Stimulated activated CD4-positive, alpha-beta T cell treated with anti-CD3 and anti-CD28 coated beads, Interleukin-12 subunit alpha, Interleukin-12 subunit beta, amount 100 ng/mL, for 24 hours (primary cell): ENCODE data around the gene UBASH3B.
"Not testable (repeated sequence)": the region's sequence is repeated elsewhere in the genome, so short reads cannot be mapped to it uniquely, and the experiment has no call there.

Source experiments
- DNase-seq, 2 experiments: peaks; one replicate each; pipeline ENCODE4 v3.0.0-alpha.2; 2020; ENCODE audit warnings: low read depth in 2 of 2

The UBASH3B gene, protein sequence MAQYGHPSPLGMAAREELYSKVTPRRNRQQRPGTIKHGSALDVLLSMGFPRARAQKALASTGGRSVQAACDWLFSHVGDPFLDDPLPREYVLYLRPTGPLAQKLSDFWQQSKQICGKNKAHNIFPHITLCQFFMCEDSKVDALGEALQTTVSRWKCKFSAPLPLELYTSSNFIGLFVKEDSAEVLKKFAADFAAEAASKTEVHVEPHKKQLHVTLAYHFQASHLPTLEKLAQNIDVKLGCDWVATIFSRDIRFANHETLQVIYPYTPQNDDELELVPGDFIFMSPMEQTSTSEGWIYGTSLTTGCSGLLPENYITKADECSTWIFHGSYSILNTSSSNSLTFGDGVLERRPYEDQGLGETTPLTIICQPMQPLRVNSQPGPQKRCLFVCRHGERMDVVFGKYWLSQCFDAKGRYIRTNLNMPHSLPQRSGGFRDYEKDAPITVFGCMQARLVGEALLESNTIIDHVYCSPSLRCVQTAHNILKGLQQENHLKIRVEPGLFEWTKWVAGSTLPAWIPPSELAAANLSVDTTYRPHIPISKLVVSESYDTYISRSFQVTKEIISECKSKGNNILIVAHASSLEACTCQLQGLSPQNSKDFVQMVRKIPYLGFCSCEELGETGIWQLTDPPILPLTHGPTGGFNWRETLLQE

DNA sequence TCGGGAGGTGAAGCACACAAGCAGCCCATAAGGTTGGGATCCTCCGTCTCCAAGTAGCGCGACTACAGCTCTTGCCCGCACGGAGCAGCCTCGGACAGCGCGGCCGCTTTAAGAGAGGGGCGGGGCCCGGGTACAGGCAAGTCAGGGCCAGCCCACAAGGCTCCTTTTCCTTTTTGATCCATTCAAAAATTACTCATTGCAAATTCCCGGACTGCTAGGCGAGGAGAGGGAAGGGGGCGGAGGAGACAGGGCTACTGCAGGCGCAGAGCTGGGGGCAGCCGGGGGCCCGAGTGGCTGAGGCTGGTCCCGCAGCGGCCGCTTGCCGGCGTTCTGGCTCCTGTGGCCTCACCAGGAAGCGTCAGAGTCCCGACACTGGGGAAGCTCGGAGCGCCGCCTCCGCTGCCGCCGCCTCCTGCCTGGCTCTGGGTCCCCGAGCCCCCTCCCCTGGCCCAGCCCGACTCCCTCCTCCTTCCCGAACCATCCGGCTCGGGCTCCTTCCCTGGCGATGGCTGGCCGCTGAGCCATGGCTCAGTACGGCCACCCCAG, at the start of gene UBASH3B:
UBASH3B (plus strand) TSS at position 196 of the 546 bp plus-strand sequence; CDS start at position 524, 328 bp downstream.
- DNase-seq, result peak; percentile 31 to 58

DNA sequence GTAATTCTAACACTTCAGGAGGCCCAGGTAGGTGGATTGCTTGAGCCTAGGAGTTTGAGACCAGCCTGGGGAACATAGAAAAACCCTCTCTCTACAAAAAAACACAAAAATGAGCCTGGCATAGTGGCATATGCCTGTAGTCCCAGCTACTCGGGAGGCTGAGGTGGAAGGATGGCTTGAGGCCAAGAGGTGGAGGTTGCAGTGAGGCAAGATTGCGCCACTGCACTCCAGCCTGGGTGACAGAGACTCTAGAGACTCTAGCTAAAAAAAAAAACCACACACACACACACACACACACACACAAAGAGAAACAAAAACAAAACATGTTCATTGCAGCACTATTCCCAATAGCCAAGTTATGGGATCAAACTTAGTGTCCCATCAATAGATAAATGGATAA, 48.4 kb upstream of the UBASH3B start:
- not testable (repeated sequence) for DNase-seq

DNA sequence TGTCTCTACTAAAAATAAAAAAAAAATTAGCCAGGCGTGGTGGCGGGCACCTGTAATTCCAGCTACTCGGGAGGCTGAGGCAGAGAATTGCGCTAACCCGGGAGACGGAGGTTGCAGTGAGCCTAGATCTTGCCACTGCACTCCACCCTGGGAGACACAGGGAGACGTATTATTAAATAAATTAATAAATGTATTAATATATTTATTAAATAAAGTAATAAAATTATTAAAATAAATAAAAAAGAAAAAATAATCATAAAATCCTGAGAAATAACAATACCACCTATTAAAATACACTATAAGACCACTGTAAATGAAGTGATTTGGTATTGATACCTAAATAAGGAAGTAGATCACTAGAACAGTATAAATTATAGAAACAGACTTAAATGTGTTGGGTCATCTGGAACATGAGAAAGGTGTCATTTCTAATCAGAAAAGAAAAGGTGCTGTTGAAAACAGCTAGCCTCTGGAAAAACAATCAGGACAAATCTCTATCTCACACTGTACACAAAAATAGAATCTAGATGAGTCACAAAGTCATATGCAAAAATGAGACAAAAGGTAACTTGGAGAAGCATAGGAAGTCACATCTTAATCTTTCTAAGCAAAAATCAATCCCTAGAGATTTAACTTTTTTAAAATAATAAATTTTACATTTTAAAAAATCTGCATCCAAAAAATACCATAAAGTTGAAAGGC, 43.2 kb upstream of the UBASH3B start:
- no peak for DNase-seq

DNA sequence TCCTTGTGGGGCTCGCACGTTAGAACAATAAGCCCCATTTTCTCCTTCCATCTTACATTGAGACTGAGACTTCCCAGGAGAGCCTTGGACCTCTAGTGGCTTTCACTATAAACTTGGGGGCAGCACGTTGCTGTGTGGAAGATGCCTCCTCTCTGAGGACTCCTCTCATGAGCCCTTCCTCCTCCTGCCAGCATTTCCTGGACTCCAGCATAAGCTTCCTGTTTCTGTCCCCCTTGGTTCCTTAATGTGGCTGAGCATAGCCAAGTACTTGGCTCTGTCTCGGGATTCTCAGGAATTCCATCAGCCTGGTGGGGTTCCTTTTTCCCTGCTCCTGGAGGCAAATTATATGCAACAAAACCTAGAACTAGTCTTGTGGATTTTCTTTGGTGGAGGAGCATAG, 38.8 kb upstream of the UBASH3B start:
- DNase-seq, result no peak

DNA sequence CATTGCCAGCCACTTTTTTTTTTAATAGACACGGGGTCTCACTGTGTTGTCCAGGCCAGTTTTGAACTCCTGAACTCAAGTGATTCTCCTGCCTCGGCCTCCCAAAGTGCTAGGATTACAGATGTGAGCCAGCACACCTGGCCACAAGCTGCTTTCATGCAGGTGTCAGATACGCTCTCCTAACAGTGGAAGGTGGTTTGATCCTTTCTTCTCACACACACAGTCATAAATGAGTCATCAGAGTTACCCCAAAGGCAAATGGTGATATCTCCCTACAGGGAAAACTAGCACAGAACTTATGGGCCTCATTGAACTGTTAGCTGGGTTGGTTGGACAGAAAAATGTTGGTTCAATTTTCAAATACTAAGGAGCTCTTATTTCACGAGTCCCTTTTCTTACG, 38.2 kb upstream of the UBASH3B start:
- DNase-seq, result no peak

DNA sequence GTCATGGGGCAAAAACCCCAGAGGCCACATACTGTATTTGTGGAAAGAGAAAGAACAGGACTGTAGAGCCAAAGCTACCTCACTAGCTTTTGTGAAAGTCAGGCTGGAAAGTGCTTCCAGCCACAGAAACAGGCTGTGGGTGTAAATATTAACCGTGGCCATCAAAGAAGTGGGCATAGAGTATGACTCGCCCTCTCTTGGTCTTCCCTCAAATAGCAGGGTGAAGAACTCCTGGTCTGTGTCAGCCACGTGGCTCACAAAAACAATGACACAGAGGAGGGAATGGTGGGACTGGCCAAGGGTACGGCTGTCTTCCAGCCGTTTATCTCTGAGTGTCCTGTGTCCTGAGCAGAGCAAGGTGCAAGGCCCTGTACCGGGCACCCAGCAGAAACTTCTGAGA, 37.6 kb upstream of the UBASH3B start:
- no peak for DNase-seq

DNA sequence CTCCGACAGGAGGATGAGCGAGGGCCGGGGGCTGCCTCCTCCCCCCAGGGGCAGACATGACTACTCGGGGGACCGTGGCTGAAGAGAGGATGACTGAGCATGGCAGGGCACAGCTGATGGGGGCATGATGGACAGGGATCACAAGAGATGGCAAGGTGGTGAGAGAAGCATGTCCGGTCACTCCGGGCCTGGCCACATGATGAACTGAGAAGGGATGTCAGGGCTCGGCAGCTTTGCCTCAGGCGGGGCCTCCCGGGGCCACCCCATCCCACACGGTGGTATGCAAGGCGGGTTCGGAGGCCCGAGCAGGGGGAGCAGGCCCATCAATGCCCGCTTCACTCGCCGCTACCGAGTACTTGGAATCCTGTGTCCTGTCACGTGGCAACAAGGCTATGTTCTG, 36.6 kb upstream of the UBASH3B start:
- DNase-seq, result no peak

DNA sequence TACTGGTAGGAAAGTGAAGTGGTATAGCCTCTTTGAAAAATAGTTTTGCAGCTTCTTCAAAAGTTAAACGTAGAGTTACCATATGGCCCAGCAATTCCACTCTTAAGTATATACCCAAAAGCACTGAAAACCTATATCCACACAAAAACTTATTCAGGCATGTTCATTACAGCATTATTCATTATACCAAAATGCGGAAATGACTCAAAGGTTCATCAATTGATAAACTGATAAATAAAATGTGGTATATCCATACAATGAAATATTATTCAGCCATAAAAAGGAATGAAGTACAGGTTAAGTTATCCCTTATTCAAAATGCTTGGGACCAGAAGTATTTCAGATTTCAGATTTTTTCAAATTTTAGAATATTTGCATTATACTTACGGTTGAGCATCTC, 35.8 kb upstream of the UBASH3B start:
- DNase-seq, result no peak

DNA sequence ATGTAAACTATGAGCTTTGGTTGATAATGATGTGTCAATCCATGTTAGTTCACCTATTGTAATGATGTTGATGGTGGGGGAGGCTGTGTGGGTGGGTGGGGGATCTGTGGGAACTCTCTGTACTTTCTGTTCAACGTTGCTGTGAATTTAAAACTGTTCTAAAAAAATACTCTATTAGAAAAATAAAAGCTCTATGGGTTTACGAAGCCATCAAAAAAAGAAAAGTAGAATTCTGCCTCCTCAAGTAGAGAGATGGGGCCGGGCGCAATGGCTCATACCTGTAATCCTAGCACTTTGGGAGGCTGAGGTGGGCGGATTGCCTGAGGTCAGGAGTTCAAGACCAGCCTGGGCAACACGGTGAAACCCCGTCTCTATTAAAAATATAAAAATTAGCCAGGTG, 30.0 kb upstream of the UBASH3B start:
- DNase-seq, result not testable (repeated sequence)

DNA sequence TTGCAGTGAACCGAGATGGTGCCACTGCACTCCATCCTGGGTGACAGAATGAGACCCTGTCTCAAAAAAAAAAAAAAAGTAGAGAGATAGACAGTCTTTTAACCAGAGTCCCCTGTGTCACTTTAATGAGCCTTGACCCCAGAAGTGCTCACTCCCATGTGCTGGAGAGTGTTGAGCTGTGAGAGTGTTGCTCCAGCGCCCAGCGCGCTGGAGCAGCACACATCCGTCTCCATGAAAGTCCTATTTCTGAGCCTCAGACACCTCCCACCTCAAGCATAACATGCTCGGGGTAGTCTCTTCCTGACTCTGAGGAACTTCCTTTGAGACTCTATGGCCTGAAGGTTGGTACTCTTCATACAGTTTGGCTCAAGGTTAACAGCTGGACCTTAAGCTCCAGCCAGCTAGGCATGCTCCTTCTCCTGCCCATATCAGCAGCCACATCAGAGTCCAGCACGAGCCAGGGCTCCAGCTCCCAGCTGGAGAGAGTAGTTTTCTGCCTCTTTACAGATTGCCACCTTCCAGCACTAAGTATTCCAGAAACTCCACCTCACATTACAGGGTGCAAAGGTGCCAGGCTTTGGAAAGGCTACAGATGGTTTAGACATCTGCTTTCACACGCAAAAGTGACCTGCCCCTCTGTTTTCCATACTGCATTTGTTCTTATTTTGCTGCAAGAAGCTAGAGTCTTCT, 29.4 kb upstream of the UBASH3B start:
- no peak for DNase-seq

DNA sequence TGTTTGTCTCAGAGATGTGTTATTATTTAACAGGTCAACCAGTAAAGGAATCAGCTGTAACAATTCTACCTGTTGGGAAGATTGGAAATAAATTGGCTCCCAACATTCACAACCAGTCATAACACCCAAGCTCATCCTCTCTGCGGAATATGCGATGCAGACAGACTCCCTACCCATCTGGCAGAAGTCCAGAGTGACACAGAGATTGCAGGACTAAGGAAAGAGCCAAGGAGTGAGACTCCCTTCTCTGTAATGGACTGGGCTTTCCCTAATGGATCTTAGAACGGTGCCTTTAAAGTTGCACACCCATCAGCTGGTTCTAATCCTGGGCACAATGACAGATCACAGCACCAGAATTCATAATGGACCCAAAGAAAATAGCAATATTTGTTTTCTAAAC, 27.8 kb upstream of the UBASH3B start:
- DNase-seq, result no peak

DNA sequence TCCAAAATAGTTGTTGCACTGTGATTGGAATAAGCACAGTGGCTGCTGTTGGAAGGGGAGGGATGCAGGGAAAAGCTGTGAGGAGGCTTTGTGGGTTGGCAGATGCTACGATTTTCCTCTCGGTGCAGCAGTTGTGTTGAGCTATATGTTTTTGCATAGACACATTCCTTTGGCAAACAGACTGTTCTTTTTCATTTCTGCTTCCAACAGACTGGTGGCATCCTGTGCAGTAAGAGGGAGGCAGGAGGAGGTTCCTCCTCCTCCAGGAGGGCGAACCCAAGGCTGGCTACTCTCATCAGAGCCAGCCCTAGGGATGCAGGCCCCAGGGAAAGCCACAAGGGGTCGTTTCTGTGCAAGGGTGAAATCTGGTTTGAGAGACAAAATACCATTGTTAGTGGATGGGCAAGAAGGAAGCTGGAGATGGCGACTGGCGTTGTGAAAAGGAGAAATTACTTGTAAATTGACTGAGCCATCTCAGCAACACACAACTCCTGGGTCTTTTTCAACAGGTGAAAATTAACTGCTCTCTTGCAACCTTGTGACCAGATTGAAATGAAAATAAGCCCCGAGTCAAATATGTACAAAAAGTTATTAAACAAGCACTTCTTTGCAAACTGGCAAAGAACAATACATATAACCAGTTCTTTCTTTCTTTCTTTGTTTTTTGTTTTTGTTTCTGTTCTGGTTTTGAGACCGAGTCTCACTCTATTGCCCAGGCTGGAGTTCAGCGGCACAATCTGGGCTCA, 26.5 kb upstream of the UBASH3B start:
- DNase-seq, result peak; percentile 54 to 63

DNA sequence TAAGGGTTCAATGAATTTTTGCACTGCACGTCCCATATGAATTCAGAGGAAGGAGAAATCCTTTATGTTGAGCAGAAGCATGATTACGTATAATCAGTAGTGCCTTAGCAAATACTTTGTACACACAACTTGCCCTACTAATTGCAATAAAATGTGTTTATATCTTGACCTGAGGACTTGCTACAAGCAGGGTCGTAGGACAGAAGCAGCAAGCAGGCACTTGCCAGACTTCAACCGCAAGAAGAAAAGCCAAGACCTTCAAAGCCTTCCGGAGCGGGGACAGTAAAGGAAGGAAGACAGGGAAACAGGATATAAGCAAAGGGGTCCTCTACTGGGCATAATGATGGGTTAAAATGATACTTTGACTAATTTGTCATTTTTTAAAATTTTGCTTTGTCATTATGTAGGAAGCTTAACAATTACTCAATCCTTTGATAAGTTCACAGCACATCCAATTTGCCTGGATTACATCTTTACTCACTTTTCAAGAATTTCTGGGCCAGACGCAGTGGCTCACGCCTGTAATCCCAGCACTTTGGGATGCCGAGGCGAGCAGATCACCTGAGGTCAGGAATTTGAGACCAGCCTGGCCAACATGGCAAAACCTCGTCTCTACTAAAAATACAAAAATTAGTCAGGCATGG, 23.2 kb upstream of the UBASH3B start:
- DNase-seq, result no peak

DNA sequence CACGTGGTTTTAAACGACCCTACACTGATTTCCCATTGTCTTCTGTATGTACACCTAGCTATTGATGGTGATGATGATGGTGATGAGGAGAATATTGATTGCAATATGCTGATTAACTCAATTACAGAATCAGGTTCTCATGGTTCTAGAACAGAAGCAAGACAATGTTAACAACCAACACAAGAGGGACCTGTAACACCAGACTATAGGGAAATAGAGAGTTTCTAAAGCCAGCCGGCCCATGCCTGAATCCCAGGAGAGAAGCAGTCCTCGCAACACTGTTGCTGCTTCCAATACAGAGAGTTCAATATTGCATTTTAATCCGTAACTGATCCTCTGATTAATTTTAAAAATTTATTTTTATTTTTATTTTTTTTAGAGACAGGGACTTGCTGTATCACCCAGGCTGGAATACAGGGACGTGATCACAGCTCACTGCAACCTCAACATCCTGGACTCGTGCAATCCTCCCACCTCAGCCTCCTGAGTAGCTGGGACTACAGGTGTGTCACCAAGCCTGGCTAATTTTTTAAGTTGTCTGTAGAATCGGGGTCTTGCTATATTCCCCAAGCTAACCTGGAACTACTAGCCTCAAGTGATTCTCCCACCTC, 22.2 kb upstream of the UBASH3B start:
- no peak for DNase-seq

DNA sequence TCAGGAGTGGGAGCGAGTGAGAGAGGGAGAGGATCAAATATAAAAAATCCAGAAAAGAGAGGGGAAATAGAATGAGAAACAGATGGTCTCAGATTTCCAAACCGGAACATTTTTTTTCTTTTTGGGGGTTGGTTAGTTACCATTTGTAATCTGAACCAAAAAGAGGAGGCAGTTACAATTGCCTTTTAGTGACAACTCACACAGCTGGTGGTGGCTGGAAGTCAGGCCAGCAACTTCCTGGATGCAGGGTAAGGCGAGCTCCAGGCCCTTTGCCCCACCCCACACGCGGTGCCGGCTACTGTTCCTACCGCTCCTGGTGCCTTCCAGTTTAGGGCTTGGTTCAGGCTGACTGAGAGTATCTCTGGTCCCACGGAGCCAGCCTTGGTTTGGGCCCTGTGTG, 21.0 kb upstream of the UBASH3B start:
- DNase-seq, result no peak

DNA sequence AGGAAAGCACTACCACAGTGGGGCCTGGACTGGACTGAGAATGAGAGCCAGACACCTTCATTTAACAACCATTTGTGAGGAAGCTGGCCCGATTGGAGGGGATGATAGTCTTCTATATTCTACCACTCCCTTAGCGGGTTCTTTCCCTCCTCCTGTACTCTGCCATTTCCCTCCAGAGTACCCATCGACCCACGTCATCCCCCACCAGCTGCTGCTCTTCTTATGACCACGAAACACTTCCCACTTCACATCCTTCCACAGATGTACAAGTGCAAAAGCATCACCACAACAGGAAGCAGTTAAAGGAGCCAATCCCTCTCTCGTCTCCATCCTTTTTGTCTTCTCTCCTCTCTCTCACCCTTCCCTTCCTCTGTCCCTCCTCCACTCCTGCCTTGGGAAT, 18.0 kb upstream of the UBASH3B start:
- no peak for DNase-seq

DNA sequence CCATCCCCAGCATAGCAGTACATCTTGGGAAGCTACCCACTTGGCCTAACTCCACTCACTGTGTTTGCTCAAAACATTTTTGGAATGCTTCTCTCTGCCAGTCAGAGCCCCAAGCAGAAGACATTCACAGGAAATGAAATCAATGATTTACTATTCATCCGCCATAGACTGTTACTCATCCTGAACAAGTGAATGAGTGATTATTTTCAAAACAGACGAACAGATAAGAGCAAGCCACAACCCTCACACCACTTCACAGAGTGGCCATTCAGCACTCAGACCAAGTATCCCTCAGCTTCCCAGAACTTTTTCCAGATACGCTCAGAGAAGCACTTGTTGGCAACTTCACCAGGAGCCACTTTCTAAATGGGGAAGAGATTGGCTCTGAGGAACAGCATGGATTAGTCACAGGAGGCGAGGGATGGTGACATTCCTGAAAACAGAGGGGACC, 13.0 kb upstream of the UBASH3B start:
- DNase-seq, result no peak

DNA sequence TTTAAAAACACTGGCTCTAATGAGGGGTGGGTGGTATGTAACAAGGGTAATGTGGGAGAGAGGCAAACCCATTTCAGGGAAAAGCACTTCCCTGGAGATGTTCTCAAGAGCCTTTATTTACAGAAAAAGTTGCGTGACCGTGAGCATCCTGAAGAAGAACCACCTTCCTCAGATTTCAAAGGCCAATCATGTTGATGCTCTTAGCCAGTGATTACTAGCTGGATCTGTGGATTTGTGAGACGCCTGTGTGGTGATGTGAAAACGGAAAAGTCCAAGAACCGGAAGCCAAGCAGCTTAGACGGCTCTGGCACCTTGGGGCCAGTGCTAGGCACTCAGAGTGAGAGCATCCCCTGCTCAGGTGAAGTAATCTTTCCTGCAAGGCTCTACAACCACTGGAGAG, 12.6 kb upstream of the UBASH3B start:
- no peak for DNase-seq

DNA sequence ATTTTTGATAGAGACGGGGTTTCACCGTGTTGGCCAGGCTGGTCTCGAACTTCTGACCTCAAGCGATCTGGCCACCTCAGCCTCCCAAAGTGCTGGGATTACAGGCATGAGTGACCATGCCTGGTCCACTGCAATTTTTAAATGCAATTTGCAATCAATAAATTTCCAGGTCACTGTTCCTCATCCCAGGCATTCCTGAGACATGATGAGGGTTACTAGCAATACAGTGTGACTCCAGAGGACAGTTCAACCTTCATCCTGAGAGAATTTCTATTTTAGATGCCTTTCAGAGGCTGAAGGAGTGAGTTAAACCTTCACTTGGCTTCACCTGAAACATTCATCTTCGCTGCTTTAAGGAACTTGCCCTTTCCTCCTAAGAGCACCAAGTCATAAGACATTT, 9.7 kb upstream of the UBASH3B start:
- DNase-seq, result no peak
